Activated CD8-positive, alpha-beta memory T cell treated with anti-CD3 and anti-CD28 coated beads for 24 hours (primary cell): Measurements from ENCODE around the gene RNF19B.
A peak's percentile ranks its signal among the peaks of the same experiment; 100 is the strongest.

Experiments used
- DNase-seq: peaks from one replicate; pipeline ENCODE4 v3.0.0-alpha.2; 2020

RNF19B gene

GRCh38 chr1:32965251-32965747, 690 bp upstream of the RNF19B start:
- DNase-seq: no peak

- peak; percentile 84 for DNase-seq
Observed at GRCh38 chr1:32963746-32964460, 706 bp downstream of the RNF19B start.

DNA sequence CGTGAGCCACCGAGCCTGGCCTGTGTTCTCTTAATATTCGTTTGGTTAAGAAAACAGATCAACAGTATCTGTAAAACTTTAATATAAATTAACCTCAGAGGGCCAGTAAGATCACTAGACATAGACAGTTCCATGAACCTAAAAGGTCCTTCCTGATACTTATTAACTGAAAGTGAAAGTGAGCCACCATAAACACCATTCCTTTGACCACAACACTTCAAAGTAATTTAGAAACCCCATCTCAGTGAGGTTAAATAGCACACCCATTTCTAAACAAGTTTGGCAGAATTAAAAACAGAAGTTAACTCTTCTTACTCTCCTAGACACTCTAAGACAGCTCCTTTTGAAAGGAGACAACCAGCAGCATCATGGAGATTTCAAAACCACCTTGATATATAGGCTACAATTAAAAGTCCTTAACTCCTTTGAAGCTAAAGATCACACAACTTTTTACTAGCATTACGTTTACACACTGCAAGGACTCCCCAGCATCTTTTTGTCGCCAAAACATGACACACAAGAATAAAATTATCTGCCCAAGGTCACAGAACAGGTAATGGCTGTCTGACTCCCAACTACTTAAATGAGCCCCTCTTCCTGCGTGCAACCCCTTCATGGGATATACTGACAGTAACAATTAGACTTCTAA, 2.2 kb downstream of the RNF19B start:
- no peak for DNase-seq

- no peak for DNase-seq
Observed at GRCh38 chr1:32960819-32961355, 3.7 kb downstream of the RNF19B start.

DNA sequence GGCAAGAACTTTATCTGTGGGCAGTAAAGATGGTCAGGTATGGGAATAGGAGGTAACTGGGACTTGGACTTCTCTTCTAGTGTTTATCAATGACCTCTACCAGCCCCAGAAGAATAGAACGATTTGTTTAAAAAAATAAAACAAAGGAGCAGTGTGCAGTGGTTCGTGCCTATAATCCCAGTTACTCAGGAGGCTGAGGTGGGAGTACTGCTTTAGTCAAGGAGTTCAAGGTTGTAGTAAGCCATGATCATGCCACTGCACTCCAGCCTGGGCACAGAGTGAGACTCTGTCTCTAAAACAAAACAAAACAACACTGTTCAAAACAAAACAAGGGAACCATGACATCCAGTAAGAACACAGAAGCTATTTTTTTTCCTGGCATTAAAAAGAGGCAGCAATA, 4.3 kb downstream of the RNF19B start:
- no peak for DNase-seq

DNA sequence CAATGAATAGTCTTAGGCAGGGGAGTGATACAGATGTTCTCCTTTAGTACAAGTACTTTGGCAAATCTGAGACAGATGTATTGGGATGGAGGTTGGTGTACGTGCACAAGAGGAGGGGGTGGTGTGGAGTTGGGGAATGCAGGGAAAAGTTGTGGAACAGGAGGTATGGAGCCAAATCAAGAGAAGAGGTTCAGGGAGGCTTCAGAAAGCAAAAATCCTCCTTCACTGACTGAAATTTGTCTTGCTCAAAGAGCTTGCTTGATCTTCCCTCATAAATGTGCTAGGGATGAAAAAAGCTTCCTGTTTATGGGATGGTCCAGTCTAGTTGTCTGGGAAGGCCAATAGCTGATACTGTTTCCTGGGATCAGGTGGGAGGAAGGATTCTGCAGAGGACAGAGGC, 5.8 kb downstream of the RNF19B start:
- DNase-seq: no peak

- no peak for DNase-seq
Observed at GRCh38 chr1:32957017-32957416, 7.6 kb downstream of the RNF19B start.

GRCh38 chr1:32954168-32954567, 10.4 kb downstream of the RNF19B start:
- no peak for DNase-seq

DNA sequence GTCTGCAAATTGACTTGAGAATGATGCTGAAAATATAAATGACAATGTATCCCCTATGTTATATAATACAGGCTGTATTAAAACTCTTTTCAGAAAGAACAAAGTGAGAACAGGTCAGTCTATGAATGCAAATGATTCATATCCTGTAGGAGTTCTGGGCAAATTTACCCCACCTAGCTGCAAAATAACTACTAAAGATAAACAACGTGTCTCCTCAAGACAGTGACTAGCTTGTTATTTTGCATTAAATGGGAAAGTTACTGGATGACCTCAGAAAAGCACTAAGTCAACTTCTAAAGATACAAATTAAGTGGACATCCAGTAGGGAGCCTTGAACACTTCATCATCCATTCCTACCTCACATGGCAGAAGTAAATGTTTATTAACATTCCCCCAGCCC, 11.1 kb downstream of the RNF19B start:
- no peak for DNase-seq

DNA sequence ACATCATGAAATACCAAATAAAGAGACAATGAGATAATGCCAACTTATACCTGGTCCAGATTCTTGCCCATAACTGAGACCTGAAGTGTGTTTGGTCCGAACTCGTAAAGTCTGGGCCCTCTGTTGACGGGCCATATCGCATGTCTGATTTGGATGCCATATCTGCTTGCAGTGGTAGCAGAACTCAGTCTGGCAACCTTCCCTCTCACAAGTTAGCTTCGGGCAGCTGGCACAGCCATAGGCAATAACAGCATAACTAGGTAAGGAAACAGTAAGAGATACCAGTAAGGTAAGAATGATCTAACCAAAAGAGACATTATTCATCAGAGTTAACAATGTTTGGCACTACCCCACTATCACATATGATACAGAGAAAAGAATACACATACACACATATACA, 15.1 kb downstream of the RNF19B start:
- DNase-seq: no peak

DNA sequence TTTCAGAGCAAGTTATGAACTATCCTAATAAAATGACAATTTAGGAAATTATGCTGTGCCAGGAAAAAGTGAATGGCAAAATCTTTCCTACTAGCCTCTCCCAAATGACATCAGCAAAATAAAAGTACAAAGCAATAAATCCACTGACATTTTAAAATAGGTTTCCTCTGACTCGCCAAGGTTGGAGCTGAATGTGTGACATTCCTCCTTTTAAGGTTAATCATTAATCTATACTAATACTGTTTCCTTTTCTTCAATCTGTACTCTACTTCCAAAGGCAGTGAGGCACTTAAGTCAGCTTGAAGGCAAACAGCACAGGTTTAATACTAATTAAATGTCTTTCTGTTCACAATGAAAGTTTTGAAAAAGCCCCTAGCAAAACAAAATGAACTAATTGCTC, 15.7 kb downstream of the RNF19B start:
- no peak for DNase-seq

DNA sequence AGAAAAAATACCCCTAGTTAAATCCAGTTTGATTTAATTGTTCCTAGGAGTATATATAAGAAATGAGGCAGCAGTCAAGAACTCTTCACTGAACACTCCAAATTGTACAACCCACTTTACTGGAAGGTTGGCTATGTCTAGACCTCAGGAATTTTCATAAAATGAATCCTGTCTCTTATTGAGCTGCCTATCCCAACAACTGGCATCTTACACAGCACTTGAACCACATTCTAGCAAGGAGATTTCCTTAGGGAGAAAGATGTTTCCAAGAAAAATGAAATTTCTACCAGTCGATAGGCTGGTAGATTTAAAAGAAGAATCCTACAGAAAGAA, 16.3 kb downstream of the RNF19B start:
- DNase-seq: no peak

GRCh38 chr1:32947669-32948389, 16.8 kb downstream of the RNF19B start:
- DNase-seq: no peak

- no peak for DNase-seq
Observed at GRCh38 chr1:32946413-32946812, 18.2 kb downstream of the RNF19B start.

- DNase-seq: no peak
Observed at GRCh38 chr1:32944180-32944579, 20.4 kb downstream of the RNF19B start.

- no peak for DNase-seq
Observed at GRCh38 chr1:32939655-32940371, 24.8 kb downstream of the RNF19B start.

GRCh38 chr1:32937061-32937460, 27.5 kb downstream of the RNF19B start:
- DNase-seq: no peak

DNA sequence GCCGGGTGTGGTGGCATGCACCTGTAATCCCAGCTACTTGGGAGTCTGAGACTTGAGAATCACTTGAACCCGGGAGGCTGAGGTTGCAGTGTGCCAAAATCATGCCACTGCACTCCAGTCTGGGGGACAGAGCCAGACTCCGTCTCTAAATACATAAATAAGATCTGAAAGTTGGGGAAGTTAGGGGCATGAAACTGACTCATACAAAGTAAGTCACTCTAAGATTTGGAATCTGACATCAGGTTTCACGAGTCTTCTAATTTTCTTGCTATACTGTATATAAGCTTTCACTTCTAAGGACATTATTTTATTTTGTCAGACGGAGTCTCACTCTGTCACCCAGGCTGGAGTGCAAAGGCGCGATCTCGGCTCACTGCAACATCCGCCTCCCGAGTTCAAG, 30.1 kb downstream of the RNF19B start:
- DNase-seq: no peak

GRCh38 chr1:32933742-32934322, 30.8 kb downstream of the RNF19B start:
- no peak for DNase-seq

DNA sequence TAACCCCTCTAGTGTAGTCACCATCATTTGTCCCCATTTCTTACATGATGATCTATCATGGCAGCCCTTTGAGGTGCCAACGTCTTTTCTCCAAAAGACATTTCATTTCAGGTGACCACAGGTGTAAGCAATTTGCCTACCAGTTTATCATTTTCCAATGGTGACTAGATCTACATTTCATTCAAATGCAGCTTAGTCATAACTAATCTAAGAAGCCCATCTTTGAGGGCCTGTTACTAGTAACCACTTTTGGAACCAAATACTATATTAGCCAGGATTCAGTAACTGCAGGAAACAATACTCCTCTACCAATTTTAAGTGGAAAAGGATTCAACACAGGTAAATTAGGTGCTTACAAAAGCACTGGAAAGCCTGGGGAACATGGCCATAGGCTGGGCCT, 32.8 kb downstream of the RNF19B start:
- no peak for DNase-seq

- no peak for DNase-seq
Observed at GRCh38 chr1:32929366-32929765, 35.2 kb downstream of the RNF19B start.

DNA sequence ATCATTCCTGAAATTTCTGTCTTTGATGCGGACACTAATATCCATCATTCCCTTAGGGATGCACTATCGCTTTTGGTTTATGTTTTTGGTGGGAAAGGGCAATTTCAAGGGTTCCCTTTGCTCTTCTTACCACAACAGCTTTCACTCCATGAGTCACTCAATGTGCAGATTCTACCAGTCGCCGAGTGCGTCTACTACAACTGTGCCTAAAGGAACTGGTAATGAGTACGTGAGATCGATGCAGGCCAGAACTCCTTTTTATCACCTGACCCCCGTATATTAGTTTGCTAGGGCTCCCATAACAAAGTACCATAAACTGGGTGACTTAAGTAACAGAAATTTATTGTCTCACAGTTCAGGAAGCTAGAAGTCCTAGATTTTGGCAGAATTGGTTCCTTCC, 35.9 kb downstream of the RNF19B start:
- DNase-seq: no peak

DNA sequence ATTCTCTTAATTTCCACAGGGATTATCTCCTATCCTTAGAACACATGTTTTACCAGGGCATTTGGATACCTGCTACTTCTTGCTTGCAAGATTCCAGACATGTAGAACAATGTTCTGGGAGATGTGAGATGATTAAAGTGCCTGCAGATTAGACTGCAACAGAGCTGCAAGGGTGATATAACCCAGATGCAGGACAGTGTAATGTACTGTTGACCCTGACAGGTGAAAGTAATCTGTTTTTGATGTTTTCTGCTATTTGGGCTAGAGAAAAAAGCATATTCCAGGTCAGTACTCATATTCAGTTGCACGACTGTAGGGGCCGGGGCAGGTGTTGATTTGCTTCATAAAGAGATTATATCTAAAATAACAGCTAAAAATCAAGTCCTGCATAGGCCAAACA, 36.3 kb downstream of the RNF19B start:
- no peak for DNase-seq
